MM.1S (cell line): Measurements from ENCODE around the gene SLC40A1.

ENCODE experiments used
- EZH2phosphoT487 ChIP-seq: fragments of 300-600 bp; sonication (generic); IDR thresholded peaks from 2 replicates; pipeline ENCODE4 v1.6.1; 2018; ENCODE audit warnings: antibody characterized with exemption, low read length
- TF ChIP-seq, protein P1 (sequence below): fragments of 300-600 bp; sonication (generic); IDR thresholded peaks from 2 replicates; pipeline ENCODE4 v1.5.1; 2016; ENCODE audit warnings: antibody characterized with exemption, low read length, mixed read lengths

DNA sequence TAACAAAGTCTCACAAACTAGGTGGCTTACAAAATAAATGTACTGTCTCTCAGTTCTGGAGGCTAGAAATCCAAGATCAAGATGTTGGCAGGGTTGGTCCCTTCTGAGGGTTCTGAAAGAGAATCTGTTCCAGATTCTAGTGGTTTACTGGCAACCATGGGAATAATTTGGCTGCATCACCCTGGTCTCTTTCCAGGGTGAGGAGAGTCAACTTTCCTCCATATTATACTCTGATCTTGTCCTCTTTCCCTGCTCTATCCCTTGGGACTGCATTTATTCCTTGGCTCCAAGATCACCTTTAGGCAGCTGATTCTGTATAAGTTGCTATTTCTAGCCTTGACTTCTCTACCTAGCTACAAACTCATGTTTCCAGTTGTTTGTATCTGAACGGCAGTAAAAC, 35.2 kb downstream of the SLC40A1 start:
- TF ChIP-seq, protein P1, sequence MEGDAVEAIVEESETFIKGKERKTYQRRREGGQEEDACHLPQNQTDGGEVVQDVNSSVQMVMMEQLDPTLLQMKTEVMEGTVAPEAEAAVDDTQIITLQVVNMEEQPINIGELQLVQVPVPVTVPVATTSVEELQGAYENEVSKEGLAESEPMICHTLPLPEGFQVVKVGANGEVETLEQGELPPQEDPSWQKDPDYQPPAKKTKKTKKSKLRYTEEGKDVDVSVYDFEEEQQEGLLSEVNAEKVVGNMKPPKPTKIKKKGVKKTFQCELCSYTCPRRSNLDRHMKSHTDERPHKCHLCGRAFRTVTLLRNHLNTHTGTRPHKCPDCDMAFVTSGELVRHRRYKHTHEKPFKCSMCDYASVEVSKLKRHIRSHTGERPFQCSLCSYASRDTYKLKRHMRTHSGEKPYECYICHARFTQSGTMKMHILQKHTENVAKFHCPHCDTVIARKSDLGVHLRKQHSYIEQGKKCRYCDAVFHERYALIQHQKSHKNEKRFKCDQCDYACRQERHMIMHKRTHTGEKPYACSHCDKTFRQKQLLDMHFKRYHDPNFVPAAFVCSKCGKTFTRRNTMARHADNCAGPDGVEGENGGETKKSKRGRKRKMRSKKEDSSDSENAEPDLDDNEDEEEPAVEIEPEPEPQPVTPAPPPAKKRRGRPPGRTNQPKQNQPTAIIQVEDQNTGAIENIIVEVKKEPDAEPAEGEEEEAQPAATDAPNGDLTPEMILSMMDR, result no peak
- no peak for TF ChIP-seq EZH2phosphoT487
